OCI-LY7 (cell line): ENCODE data around the gene WNT7A. TPM values are rescaled to one million over a fixed set of nuclear protein-coding genes. Genes with fewer than 3 reads are reported as not detected.
A peak's percentile ranks its signal among the peaks of the same experiment; 100 is the strongest.

Experiments
- BruUV-seq: library from RNA; stranded (reverse); fragments of 400-500 nt; replicated peaks from 2 replicates; lab custom pipeline; 2021; lab: Mats Ljungman, UMichigan
- CTCF ChIA-PET: fragments of 300-600 bp; sonication (Branson Sonifier 250); formaldehyde crosslinking; loops from one replicate; lab custom pipeline; 2022; ENCODE audit warnings: antibody characterized with exemption; ENCODE audit not compliant: unreplicated experiment; lab: Charles Lee
- POLR2A ChIA-PET: fragments of 300-600 bp; sonication (Branson Sonifier 250); formaldehyde crosslinking; loops from one replicate; lab custom pipeline; 2022; ENCODE audit warnings: antibody characterized with exemption; lab: Charles Lee
- DNase-seq: peaks from one replicate; pipeline ENCODE4 v3.0.0-alpha.2; 2015; ENCODE audit warnings: low spot score
- H2AFZ ChIP-seq: fragments of 200-600 bp; sonication (generic), shearing (Covaris generic); 2 replicates; pipeline ENCODE4 v1.6.1; 2014; ENCODE audit warnings: mild to moderate bottlenecking, antibody characterized with exemption, low read length, moderate library complexity
- H3K27ac ChIP-seq: fragments of 200-600 bp; sonication (generic); 2 replicates; pipeline ENCODE4 v1.5.1; 2014; ENCODE audit warnings: mixed run types, low read depth, mild to moderate bottlenecking, moderate library complexity, low read length, inconsistent platforms; ENCODE audit not compliant: poor library complexity, severe bottlenecking
- H3K36me3 ChIP-seq: fragments of 200-600 bp; sonication (generic); 2 replicates; pipeline ENCODE4 v1.6.1; 2014; ENCODE audit warnings: mild to moderate bottlenecking, antibody characterized with exemption, low read length, moderate library complexity, mixed read lengths; ENCODE audit not compliant: insufficient read depth
- H3K4me1 ChIP-seq: fragments of 200-600 bp; sonication (generic); 2 replicates; pipeline ENCODE4 v1.5.1; 2014; ENCODE audit warnings: mild to moderate bottlenecking, low read length; ENCODE audit not compliant: insufficient read depth, poor library complexity, severe bottlenecking
- H3K4me2 ChIP-seq: fragments of 200-600 bp; sonication (generic); 2 replicates; pipeline ENCODE4 v1.6.1; 2014; ENCODE audit warnings: mild to moderate bottlenecking, low read length
- H3K4me3 ChIP-seq: fragments of 200-600 bp; sonication (generic); 2 replicates; pipeline ENCODE4 v1.5.1; 2014; ENCODE audit warnings: mild to moderate bottlenecking, low read depth, low read length; ENCODE audit not compliant: poor library complexity, severe bottlenecking
- H3K79me2 ChIP-seq: fragments of 200-600 bp; sonication (generic); 2 replicates; pipeline ENCODE4 v1.6.1; 2016; ENCODE audit warnings: low read depth, mild to moderate bottlenecking, low read length, moderate library complexity, mixed read lengths; ENCODE audit not compliant: insufficient read depth
- H3K9me2 ChIP-seq: fragments of 200-600 bp; sonication (generic); 2 replicates; pipeline ENCODE4 v1.6.1; 2016; ENCODE audit warnings: mild to moderate bottlenecking, low read length, mixed read lengths; ENCODE audit not compliant: insufficient read depth
- H3K9me3 ChIP-seq: fragments of 200-600 bp; sonication (generic); 2 replicates; pipeline ENCODE4 v1.6.1; 2014; ENCODE audit warnings: mild to moderate bottlenecking, mixed run types, low read length, mixed read lengths
- H4K20me1 ChIP-seq: fragments of 200-600 bp; sonication (generic); 2 replicates; pipeline ENCODE4 v1.6.1; 2014; ENCODE audit warnings: mild to moderate bottlenecking, antibody characterized with exemption, low read length, moderate library complexity, mixed read lengths; ENCODE audit not compliant: insufficient read depth
- CTCF ChIP-seq: fragments of 200-600 bp; sonication (generic); conservative IDR thresholded peaks from 2 replicates; pipeline ENCODE4 v1.5.1; 2014; ENCODE audit warnings: mild to moderate bottlenecking, antibody characterized with exemption, low read length, moderate library complexity, mixed read lengths
- EZH2phosphoT487 ChIP-seq: fragments of 200-600 bp; sonication (generic); IDR thresholded peaks from 2 replicates; pipeline ENCODE4 v1.6.1; 2018; ENCODE audit warnings: low read depth, borderline replicate concordance, mild to moderate bottlenecking, mixed run types, antibody characterized with exemption, low read length, moderate library complexity, mixed read lengths
- intact Hi-C: fragments of 100-400 bp; cut with micrococcal nuclease; formaldehyde crosslinking; loops from one replicate; pipeline ENCODE4 v1.10.0; 2022; ENCODE audit not compliant: unreplicated experiment
- total RNA-seq, 2 experiments: library from RNA; depleted of rRNA in 1 of 2; stranded (reverse); fragments of >200 nt in 1 of 2; shearing (Covaris generic) in 1 of 2; gene quantifications; 2 replicates each; pipeline ENCODE4 v1.2.3, GENCODE V29; 2014 to 2022

Gene WNT7A
- total RNA-seq, 2 experiments from 2014 or later = not detected

GRCh38 chr3:13898346-13898745 is 18.5 kb upstream of the WNT7A start:
- Histone ChIP-seq H2AFZ (no peak overlapping the region), H3K27ac (no peak overlapping the region), H3K4me1 (peaks cover 8% of the 10 kb centered on the region), H3K9me2 (no peaks in the 10 kb centered on the region), H3K36me3 (no peaks in the 10 kb centered on the region), H3K4me3 (no peak overlapping the region), H3K4me2 (no peak overlapping the region), H3K79me2 (no peaks in the 10 kb centered on the region), H3K9me3 (peaks cover 25% of the 10 kb centered on the region), H4K20me1 (no peaks in the 10 kb centered on the region)
- intact Hi-C loops = loop anchor here (5.0 to 10.0 kb wide), 2 partner anchors 224 to 306 kb away; partner anchors contain the start of gene CHCHD4
- TF ChIP-seq EZH2phosphoT487 = no peak
- TF ChIP-seq CTCF = no peak
- CTCF ChIA-PET = no interaction called here
- POLR2A ChIA-PET = interaction anchor here (0.6 kb wide), 1 partner anchor 12 kb away, joined by 6 read pairs; no protein-coding TSS in a partner anchor
- no TSS peak for BruUV-seq
- DNase-seq = no peak

DNA sequence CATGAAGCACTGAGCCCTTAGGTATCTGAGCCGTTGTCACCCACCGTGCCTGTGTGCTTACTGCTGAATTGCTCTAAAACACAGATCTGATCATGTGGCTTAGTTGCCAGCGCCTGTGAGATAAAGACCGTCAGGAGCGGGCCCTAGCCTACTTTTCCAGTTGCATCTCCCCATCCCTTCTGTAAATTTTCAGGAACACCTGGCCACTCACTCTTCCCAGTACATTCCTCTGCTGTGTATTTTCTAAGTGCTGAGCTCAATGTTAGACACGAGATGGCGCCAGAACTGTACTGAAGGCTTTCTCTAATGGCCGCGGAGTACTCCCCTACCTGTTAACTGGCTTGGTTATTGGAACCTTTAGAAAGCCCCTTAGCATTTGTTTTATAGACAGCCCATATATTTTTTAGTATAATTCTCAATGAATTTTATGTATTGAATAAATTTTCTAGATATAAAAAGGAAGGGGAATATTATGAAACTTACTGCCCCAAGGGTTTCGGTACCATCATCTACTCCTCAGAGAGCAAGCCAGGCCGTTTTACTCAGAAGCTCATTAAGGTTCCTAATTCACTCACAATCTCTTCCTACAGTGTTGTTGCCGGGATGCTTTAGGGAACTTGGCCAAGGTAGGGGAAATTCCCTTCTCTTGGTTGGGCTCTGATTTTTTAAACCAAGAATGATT is 16.7 kb upstream of the WNT7A start:
- DNase-seq = peak; percentile 68
- peak overlapping the region; percentile 74 for H3K4me2 ChIP-seq
- H3K36me3 ChIP-seq = no peaks in the 10 kb centered on the region
- H3K27ac ChIP-seq = no peak overlapping the region
- TF ChIP-seq CTCF (peak; percentile 95), EZH2phosphoT487 (no peak)
- ChIA-PET POLR2A (interaction anchor here (0.5 kb wide), 1 partner anchor 249 kb away, joined by 3 read pairs; no protein-coding TSS in a partner anchor), CTCF (no interaction called here)
- no peaks in the 10 kb centered on the region for H3K79me2 ChIP-seq
- intact Hi-C loops = loop anchor here (2.0 to 10.0 kb wide), 3 partner anchors 226 to 360 kb away; partner anchors contain the start of gene CHCHD4
- peaks cover 8% of the 10 kb centered on the region; the same call in 1 of the 2 replicates for H3K9me3 ChIP-seq
- H3K4me3 ChIP-seq = no peak overlapping the region
- H3K4me1 ChIP-seq = peaks cover 8% of the 10 kb centered on the region
- no peaks in the 10 kb centered on the region for H4K20me1 ChIP-seq
- no TSS peak for BruUV-seq
- peak overlapping the region; percentile 93; the same call in 1 of the 2 replicates for H2AFZ ChIP-seq
- no peaks in the 10 kb centered on the region for H3K9me2 ChIP-seq
